HepG2 (cell line): Measurements from ENCODE around the gene STUB1.

ENCODE experiments used
- ARNT2 ChIP-seq: sonication (generic); formaldehyde crosslinking; IDR thresholded peaks from 2 replicates; pipeline ENCODE4 v1.8.0; 2022; ENCODE audit warnings: mild to moderate bottlenecking, low read depth, missing genetic modification reagents, moderate library complexity
- CHD4 ChIP-seq: fragments of 200-600 bp; sonication (generic); IDR thresholded peaks from 2 replicates; pipeline ENCODE4 v1.7.0; 2017; ENCODE audit warnings: mild to moderate bottlenecking, low read length, borderline replicate concordance
- NFATC3 ChIP-seq: sonication (generic); formaldehyde crosslinking; IDR thresholded peaks from 2 replicates; pipeline ENCODE4 v1.5.1; 2020; ENCODE audit warnings: mild to moderate bottlenecking, missing genetic modification reagents
- ZNF768 ChIP-seq: sonication (generic); formaldehyde crosslinking; IDR thresholded peaks from 2 replicates; pipeline ENCODE4 v1.4.0; 2020; ENCODE audit warnings: missing genetic modification reagents
- TF ChIP-seq, protein P1 (sequence below): sonication (generic); formaldehyde crosslinking; IDR thresholded peaks from 2 replicates; pipeline ENCODE4 v1.4.0; 2020; ENCODE audit warnings: mild to moderate bottlenecking, missing genetic modification reagents, borderline replicate concordance
- TF ChIP-seq, protein P2 (sequence below): sonication (generic); formaldehyde crosslinking; IDR thresholded peaks from 2 replicates; pipeline ENCODE4 v1.5.0; 2020; ENCODE audit warnings: mild to moderate bottlenecking, missing genetic modification reagents, moderate library complexity

DNA sequence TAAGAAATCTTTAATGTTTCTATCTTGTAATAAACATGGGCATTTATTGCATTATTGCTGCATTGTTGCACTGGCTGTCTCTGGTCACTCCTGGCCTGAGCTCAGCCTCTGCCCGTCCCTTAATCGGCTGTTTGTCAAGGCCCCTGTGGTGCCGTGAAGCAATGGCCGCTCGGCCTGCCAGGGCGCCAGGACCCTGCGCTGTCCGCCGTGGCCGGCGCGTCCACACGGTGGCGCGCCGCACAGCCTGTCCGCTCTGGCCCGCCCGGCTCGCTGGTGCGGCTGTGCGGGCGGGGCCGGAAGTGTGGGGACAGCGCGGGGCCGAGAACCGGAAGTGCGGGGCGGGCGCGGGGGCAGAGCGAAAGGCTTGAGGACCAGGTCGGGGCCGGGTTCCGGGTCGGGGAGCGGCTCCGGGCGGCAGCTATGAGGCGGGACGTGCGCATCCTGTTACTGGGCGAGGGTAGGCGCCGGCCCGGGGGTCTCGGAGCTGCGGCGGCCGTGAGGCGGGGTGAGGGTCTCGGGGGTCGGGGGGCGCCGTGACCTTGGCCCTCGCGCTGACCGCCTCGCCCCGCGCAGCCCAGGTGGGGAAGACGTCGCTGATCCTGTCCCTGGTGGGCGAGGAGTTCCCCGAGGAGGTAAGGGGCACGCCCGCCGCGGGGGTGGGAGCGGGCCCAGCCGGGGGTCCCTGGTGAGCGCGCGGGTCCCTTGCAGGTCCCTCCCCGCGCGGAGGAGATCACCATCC, 12.3 kb upstream of the STUB1 start, which contains the start of gene RHOT2:
- TF ChIP-seq NFATC3 (no peak), ZNF768 (peak; percentile 48; the same call in 1 of the 2 replicates), CHD4 (no peak), ARNT2 (CRISPR knock-in tag) (peak; percentile 91; the same call in 1 of the 2 replicates)
- TF ChIP-seq, protein P1, sequence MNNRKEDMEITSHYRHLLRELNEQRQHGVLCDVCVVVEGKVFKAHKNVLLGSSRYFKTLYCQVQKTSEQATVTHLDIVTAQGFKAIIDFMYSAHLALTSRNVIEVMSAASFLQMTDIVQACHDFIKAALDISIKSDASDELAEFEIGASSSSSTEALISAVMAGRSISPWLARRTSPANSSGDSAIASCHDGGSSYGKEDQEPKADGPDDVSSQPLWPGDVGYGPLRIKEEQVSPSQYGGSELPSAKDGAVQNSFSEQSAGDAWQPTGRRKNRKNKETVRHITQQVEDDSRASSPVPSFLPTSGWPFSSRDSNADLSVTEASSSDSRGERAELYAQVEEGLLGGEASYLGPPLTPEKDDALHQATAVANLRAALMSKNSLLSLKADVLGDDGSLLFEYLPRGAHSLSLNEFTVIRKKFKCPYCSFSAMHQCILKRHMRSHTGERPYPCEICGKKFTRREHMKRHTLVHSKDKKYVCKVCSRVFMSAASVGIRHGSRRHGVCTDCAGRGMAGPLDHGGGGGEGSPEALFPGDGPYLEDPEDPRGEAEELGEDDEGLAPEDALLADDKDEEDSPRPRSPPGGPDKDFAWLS (CRISPR knock-in tag), result no peak
- TF ChIP-seq, protein P2, sequence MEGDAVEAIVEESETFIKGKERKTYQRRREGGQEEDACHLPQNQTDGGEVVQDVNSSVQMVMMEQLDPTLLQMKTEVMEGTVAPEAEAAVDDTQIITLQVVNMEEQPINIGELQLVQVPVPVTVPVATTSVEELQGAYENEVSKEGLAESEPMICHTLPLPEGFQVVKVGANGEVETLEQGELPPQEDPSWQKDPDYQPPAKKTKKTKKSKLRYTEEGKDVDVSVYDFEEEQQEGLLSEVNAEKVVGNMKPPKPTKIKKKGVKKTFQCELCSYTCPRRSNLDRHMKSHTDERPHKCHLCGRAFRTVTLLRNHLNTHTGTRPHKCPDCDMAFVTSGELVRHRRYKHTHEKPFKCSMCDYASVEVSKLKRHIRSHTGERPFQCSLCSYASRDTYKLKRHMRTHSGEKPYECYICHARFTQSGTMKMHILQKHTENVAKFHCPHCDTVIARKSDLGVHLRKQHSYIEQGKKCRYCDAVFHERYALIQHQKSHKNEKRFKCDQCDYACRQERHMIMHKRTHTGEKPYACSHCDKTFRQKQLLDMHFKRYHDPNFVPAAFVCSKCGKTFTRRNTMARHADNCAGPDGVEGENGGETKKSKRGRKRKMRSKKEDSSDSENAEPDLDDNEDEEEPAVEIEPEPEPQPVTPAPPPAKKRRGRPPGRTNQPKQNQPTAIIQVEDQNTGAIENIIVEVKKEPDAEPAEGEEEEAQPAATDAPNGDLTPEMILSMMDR (CRISPR knock-in tag), result peak; percentile 91
